ENCODE measurements around the gene RELL1.

- TF ChIP-seq CTCF (IDR thresholded peaks at IDR 0.05; ENCODE audit: low read depth, low read length, poor library complexity, severe bottlenecking) (no peak), EZH2phosphoT487 (IDR thresholded peaks at IDR 0.05; ENCODE audit: borderline replicate concordance, low read length) (no peak)
Measured at GRCh38 chr4:37706032-37706431, 19.9 kb upstream of the RELL1 start.
